HFF-Myc (cell line): ENCODE results near the gene MBTD1.
"Not testable (repeated sequence)": the region's sequence is repeated elsewhere in the genome, so short reads cannot be mapped to it uniquely, and the experiment has no call there.

Experiments used
- DNase-seq: peaks from one replicate; pipeline ENCODE4 v3.0.0-alpha.2; 2011; ENCODE audit warnings: low read depth; ENCODE audit errors: extremely low read depth
- H3K4me3 ChIP-seq: replicated peaks from 2 replicates; pipeline ENCODE4 v1.5.1; 2011; ENCODE audit warnings: low read depth, mild to moderate bottlenecking, control low read depth, low read length
- CTCF ChIP-seq: IDR thresholded peaks from 2 replicates; pipeline ENCODE4 v1.5.1; 2012; ENCODE audit warnings: mild to moderate bottlenecking, low read depth, low read length, control low read depth; ENCODE audit errors: missing control alignments

MBTD1 gene

DNA sequence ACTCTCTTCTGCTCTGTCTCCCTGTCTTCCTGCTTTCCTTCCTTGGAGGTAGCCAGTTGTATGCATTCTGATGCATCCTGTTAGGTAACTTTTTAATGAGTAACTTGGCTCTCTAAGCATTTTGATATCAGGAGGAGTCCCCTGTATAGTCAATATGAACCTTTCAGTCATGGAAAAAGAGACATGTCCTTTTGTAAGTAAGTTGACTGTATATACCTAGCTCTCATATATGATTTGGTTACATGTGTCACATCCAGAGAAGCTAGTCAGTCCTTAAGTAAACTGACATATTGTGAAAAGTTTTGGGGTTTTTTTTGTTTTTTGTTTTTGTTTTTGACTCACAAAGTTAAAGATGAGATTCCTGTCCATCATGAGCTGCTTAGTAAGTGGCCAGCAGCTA, 19.3 kb upstream of the MBTD1 start:
- no peak overlapping the region for H3K4me3 ChIP-seq
- no peak for TF ChIP-seq CTCF
- DNase-seq: no peak

DNA sequence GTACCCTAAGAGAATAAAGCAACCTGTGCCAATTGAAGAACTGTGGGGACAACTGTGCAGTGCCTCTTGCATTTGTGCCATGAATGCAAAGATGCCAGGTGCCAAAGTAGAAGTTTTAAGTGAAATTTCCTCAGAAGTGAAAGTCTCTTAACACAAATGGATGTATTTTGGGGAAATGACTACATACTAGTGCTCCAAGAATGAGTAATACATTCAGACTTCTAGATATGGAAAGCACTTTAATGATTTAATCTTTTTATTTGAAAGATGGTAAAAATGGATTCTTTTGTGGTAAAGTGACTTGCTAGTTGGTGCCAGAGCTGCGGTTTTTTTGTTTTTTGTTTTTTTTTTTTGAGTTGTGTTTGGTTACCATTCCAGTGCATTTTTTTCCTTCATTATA, 15.5 kb upstream of the MBTD1 start:
- no peak for DNase-seq
- no peak for TF ChIP-seq CTCF

GRCh38 chr17:51272812-51273211, 13.0 kb upstream of the MBTD1 start:
- TF ChIP-seq CTCF: no peak
- H3K4me3 ChIP-seq: no peak overlapping the region
- no peak for DNase-seq

More for the DNA sequence above, 15.5 kb upstream of the MBTD1 start:
- no peak overlapping the region for H3K4me3 ChIP-seq

GRCh38 chr17:51270636-51271035, 10.8 kb upstream of the MBTD1 start:
- no peak for DNase-seq

DNA sequence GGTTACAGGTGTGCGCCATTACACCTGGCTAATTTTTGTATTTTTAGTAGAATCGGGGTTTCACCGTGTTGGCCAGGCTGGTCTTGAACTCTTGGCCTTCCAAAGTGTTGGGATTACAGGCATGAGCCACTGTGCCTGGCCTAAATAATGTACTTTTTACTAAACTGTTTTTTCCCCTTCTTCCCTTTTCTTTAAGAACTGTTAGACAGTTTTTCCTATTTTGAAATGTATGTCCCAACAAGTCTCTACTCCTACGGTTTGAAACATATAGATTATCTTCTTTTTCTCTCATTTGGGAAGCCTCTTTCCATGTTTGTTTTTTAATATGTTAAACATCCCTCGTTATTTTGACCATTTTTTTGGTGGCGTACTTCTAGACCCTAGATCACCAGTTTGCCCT, 10.1 kb upstream of the MBTD1 start:
- no peak for TF ChIP-seq CTCF
- no peak for DNase-seq
- no peak overlapping the region for H3K4me3 ChIP-seq

More at GRCh38 chr17:51270636-51271035, 10.8 kb upstream of the MBTD1 start:
- no peak for TF ChIP-seq CTCF
- H3K4me3 ChIP-seq: no peak overlapping the region

GRCh38 chr17:51264466-51264865, 4.6 kb upstream of the MBTD1 start:
- not testable (repeated sequence) for DNase-seq

GRCh38 chr17:51263006-51263405, 3.2 kb upstream of the MBTD1 start:
- no peak overlapping the region; the same call in 1 of the 2 replicates for H3K4me3 ChIP-seq
- TF ChIP-seq CTCF: no peak
- no peak for DNase-seq

More at GRCh38 chr17:51264466-51264865, 4.6 kb upstream of the MBTD1 start:
- H3K4me3 ChIP-seq: not testable (repeated sequence)
